C4-2B (cell line): Measurements from ENCODE around the gene PAMR1.

Experiments used
- CTCF ChIP-seq: fragments of 450-650 bp; conservative IDR thresholded peaks from 2 replicates; pipeline ENCODE4 v1.5.1; 2017; ENCODE audit warnings: mild to moderate bottlenecking
- ZFX ChIP-seq: fragments of 450-650 bp; IDR thresholded peaks from 2 replicates; pipeline ENCODE4 v1.6.1; 2017

- TF ChIP-seq CTCF (no peak), ZFX (no peak)
These were observed 101.1 kb downstream of the PAMR1 start for GRCh38 chr11:35424157-35424940.
